HG03095 (cell line): ENCODE measurements around the gene POTEM.
"Not testable (repeated sequence)": the region's sequence is repeated elsewhere in the genome, so short reads cannot be mapped to it uniquely, and the experiment has no call there.

Source experiments
- ATAC-seq: cut with Tn5 transposase; IDR thresholded peaks from one replicate; pipeline ENCODE4 v1.9.1; 2021; ENCODE audit warnings: moderate library complexity; ENCODE audit not compliant: unreplicated experiment

The POTEM gene

DNA sequence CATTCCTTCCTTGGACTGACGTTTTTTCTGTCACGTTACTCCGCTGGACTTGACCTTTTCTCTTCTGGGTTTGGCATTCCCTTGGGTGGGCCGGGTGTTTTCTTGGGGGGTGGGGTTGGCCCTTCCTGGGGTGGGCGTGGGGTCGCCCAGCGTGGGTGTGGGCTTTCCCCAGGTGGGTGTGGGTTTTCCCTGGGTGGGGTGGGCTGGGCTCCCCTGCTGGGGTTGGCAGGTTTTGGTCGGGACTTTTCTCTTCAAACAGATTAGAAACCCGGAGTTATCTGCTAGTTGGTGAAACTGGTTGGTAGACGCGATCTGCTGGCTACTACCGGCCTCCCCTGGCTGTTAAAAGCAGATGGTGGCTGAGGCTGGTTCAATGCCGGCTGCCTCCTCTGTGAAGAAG lies at the start of gene POTEM:
Gene POTEM (plus strand): TSS at position 301 of the 400 bp plus-strand sequence. CDS start 52 bp downstream, at position 353.
- ATAC-seq, result not testable (repeated sequence)

DNA sequence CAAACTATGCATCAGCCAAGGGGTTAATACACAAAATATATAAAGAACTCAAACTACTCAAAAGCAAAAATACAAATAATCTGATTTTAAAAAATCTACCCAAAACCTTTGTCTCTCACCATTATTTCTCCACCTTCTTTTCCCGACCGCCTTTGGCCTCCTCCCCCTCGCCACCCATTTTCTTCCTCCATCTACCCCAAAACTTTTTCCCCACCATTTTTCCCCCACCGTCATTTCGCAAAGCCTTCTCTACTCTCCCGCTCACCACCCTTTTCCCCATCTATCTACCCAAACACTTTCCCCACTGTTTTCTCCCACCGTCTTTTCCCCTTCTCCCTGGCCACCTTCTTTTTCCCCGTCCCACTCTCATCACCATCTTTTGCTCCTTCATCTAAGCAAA lies 48.9 kb upstream of the POTEM start:
- not testable (repeated sequence) for ATAC-seq

DNA sequence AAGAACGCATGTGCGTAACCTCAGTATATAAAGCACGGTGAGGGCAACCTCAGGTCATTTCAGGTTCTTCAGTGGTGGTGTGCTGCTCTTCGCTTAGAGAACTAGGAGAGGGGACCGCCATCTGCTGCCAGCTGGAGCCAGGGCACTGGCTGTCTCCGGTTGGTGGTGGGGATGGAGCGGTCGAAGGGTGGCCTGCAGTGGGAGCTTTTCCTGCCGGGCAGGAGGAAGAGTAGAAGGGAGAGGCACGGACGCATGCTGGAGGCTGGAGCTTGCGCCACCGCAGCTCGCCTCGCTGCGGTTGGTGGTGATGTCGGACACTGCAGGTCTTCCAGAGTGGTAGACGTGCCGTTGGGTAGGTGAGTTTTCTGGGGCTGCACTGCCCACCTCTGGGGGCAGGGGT lies 47.2 kb upstream of the POTEM start:
- ATAC-seq, result not testable (repeated sequence)

DNA sequence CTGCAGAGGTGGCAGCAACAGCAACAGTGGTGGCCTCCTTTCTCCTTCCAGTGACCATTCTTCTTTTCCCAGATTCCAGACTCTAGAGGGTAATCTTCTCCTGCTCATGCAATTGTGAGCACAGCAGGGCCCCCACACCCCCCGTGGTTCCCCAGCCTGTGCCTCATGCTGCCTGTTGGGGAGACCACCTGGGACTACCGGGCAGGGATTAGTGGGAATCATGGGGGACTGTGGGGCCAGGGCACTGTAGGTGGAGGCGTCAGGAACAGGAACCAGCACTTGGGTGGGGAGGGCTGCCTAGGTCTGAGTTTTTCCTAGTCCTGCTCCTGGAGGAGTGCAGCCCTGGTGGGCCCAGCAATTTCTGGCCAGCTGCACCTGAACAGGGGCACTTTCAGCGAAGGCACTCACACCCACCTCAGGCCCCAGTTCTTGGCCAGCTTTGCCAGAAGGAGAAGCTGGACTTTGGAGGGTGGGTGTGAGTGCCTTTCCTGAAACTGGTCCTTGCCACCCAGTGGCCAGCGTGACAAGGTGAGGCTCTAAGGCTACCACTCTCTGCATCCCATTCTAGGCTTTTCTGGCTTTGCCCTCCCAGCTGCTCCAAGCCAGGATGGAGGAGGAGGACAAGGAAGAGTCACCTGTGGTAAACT lies 46.1 kb upstream of the POTEM start:
- ATAC-seq, result not testable (repeated sequence)

DNA sequence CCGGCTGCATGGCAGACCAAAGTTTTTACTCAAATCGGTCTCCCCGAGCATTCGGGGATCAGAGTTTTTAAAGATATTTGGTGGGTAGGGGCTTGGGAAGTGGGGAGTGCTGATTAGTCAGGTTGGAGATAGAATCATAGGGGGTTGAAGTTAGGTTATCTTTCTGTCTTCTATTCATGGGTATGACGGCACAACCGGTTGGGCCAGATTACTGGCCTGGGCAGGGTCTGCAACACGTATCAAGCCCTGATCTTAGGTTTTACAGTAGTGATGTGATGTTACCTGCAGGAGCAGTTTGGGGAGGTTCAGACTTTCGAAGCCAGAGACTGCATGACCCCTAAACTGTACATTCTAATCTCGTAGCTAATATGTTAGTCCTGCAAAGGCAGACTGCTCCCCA lies 30.4 kb upstream of the POTEM start:
- ATAC-seq, result not testable (repeated sequence)

DNA sequence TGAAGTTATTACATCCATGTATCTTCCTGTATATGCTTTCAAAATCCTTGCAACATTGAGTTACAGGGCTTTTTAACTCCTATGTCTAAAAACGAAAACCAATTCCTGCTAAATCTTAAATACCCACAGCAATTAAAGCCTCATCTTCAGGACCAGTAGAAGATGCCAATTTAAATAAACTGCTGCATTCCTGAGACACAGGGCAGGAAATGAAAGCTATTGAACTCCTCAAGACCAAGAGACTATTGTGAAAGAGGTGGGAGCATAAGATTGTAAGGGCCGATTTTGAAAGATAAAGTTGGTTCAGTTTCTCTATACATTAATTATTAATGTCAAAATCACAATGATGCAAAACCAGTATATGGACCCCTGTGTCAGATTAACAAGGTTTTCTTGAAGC lies 28.5 kb upstream of the POTEM start:
- ATAC-seq, result not testable (repeated sequence)

DNA sequence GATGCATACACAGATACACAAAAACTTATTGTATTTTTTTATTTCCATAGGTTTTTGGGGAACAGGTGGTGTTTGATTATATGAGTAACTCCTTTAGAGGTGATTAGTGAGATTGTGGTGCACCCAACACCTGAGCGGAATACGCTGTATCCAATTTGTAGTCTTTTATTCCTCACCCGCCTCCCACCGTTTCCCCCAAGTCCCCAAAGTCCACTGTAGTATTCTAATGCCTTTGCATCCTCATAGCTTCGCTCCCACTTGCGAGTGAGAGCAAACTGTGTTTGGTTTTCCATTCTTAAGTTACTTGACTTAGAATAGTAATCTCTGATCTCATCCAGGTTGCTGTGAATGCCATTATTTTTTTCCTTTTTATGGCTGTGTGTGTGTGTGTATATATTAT lies 17.3 kb upstream of the POTEM start:
- not testable (repeated sequence) for ATAC-seq

GRCh38 chr14:18953085-18953484 lies 14.1 kb upstream of the POTEM start:
- not testable (repeated sequence) for ATAC-seq

- ATAC-seq, result not testable (repeated sequence)
These were observed 11.4 kb upstream of the POTEM start for GRCh38 chr14:18955816-18956215.

DNA sequence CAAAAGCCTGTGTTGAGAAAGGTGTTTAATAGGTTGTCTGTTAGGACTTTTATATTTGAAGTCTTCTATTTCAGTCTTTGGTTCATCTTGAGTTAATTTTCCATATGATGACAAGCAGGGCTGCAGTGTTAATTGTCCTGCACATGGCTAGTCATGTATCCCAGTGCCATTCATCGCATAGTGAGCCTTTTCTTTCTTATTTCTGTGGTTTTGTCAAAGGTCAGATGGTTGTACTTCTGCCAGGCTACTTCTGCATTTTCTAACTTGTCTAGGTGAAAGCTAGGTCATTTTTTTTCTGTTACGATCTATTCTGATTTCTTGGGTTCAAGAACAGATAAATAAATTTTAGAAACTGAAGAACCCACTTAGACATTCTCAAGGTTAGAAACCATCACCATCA lies 5.7 kb upstream of the POTEM start:
- not testable (repeated sequence) for ATAC-seq

GRCh38 chr14:18962143-18962542 lies 5.1 kb upstream of the POTEM start:
- ATAC-seq, result not testable (repeated sequence)

GRCh38 chr14:18963276-18963675 lies 4.0 kb upstream of the POTEM start:
- ATAC-seq, result not testable (repeated sequence)

GRCh38 chr14:18964878-18965277 lies 2.4 kb upstream of the POTEM start:
- not testable (repeated sequence) for ATAC-seq

DNA sequence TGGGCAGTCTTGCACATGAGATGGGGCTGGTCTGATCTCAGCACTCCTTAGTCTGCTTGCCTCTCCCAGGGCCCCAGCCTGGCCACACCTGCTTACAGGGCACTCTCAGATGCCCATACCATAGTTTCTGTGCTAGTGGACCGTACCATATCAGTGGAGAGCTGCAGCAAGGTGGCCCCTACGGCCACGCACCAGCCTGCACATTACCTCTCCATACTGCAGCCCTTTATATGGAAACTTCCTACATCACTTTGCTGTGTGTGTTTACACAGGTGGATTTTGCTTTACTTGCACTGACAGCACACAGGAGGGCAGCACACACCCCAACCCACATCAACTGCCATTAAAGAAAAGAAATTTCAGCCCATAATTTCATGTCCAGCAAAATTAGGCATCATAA lies 35.3 kb downstream of the POTEM start:
- not testable (repeated sequence) for ATAC-seq

DNA sequence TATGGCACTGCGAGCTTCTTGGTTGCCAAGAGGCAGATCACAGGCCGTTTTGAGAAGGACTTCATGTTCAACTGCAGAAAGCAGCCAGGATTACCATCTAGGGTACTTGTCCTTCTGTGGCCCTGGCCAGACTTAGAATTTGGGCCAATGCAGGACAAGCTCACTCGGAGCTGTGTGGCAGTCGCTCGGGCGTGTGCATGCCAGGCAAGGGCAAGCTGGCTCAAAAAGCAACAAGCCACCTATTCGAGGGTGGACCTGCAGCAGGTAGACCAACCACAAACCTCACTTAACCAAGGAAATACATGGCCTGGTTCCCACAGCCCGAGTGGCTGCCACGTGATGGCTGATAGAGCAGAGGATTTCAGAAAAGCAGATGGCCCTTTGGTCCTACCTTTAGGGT lies 39.3 kb downstream of the POTEM start:
- not testable (repeated sequence) for ATAC-seq

- not testable (repeated sequence) for ATAC-seq
These were observed 40.4 kb downstream of the POTEM start for GRCh38 chr14:19007678-19008077.

DNA sequence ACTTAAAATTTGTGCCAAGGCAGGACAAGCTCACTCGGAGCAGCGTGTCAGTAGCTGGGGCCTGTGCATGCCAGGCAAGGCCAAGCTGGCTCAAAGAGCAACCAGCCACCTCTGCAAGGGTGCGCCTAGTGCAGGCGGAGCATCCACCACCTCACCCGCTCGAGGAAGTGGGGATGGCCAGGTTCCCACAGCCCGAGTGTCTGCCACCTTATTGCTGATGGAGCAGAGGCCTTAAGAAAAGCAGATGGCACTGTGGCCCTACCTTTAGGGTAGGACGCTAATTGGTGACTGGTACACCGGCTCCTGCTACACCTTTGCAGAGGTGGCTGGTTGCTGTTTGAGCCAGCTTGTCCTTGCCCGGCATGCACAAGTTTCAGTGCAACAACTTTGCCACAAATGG lies 43.8 kb downstream of the POTEM start:
- not testable (repeated sequence) for ATAC-seq

GRCh38 chr14:19011703-19012102 lies 44.5 kb downstream of the POTEM start:
- not testable (repeated sequence) for ATAC-seq

- not testable (repeated sequence) for ATAC-seq
These were observed 48.0 kb downstream of the POTEM start for GRCh38 chr14:19015185-19015584.

- ATAC-seq, result not testable (repeated sequence)
These were observed 57.9 kb downstream of the POTEM start for GRCh38 chr14:19025080-19025589.

DNA sequence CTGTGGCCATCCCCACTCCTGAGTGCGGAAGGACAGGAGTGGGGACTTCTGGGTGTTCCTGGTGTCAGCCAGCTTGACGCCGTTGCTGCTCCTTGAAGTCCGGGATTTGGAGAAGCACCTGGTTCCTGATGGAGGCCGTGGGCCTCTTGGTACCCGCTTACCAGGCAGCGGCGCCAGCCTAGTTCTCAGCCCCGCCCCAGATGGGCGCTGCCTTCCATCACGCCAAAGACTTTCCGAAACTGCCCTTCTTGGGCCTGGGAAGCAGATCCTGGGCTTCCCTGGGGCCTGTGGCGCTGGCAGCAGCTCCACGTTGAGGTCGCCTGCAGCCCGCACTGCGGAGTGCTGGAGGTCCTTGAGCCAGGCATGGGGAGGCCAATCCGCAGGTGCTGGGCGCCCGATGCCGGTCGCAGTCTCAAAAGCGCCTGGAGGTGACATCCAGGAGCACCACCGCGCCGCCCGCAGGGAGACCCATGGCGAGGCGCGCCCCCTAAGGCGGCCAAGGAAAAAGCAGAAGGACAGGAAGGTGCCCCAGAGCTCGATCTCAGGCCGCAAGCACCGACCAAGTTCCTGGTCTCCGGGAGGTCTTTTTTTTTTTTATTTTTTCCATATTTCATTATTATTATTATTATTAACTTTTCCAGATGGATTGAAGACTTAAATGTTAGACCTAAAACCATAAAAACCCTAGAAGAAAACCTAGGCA lies 59.6 kb downstream of the POTEM start:
- ATAC-seq, result not testable (repeated sequence)

- ATAC-seq, result not testable (repeated sequence)
These were observed 60.7 kb downstream of the POTEM start for GRCh38 chr14:19027895-19028294.
